Measurements from ENCODE around the gene HDAC9. TPM values are rescaled to one million over a fixed set of nuclear protein-coding genes. Genes with fewer than 3 reads are reported as not detected.

HDAC9 gene
- total and polyA plus RNA-seq, 2 donors, result 4.8 to 12.2 TPM

DNA sequence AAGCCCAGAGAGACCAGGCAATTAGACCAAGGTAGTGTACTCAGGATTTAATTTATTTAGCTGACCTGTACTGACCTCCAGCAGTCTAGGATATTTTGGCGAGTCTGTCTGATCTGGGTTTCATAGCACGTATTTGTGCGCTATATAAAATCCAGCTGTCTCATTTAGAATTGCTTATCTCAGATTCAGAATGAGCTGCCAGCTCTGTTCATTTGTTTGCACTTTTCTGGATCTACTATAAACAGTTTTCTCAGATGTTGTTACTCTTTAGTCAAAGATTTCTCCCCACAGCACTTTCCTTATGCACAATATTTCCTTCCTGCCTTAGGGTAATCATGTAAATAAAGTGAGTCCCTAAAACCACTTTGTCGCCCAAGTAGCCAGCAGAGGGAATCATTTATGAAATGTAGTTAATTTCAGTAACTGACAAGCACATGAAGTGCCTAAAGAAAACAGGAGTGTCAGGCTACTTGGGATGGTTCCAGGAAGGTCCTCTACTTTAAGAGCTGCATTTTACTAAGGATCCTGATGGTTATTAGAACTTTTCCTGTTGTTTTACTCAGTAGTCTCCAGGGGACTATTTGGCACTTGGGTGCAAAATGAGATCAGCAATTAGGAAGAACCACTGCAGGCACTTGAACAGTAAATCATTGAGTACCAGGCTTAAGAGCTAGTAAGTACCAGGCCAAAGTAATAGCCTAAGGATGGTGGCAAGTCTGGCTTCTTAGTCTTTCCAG lies 395.5 kb downstream of the HDAC9 start:
- H3K9me3 ChIP-seq (ENCODE audit: control insufficient read depth in 2 of 2, insufficient read depth in 1 of 2, low read length in 1 of 2), result no peaks in the 10 kb centered on the region
- no peaks in the 10 kb centered on the region for H3K27me3 ChIP-seq (ENCODE audit: control insufficient read depth in 2 of 2, insufficient read depth in 1 of 2, low read length in 1 of 2)
- no peak overlapping the region for H3K27ac ChIP-seq (ENCODE audit: low read depth in 1 of 2, low read length in 1 of 2)
- 95% methylated on average over 4 of the region's 4 CpGs for WGBS
- DNase-seq (ENCODE audit: low read depth in 6 of 9, low spot score in 9 of 9), result no peak
- no peaks in the 10 kb centered on the region for H3K4me1 ChIP-seq (ENCODE audit: control insufficient read depth in 2 of 2, insufficient read depth in 2 of 2, low read length in 2 of 2)
- no peaks in the 10 kb centered on the region for H3K36me3 ChIP-seq (ENCODE audit: control insufficient read depth in 2 of 2, insufficient read depth in 2 of 2, low read length in 1 of 2)
- H3K4me3 ChIP-seq (ENCODE audit: low read length in 2 of 2), result no peak overlapping the region

DNA sequence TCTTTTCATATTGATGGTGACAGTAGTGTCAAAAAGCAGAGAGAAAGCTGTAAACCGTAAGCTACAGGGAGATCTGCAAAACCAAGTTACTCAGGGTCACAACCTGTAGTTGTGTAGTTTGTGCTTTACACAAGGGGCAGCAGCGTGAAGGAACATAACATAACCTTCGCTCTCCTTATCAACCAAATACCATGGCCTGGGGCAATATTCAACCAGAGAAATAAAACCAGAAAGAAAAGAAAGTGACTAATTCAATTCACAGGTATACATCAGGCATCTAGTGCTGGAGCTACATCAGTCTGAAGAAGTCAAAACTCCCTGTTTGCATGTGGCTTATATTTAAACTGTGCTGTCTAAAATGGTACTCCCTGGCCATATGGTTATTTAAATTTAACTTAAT lies 397.6 kb downstream of the HDAC9 start:
- Histone ChIP-seq H3K36me3 (ENCODE audit: control insufficient read depth in 2 of 2, insufficient read depth in 2 of 2, low read length in 1 of 2) (no peaks in the 10 kb centered on the region), H3K27ac (ENCODE audit: low read depth in 1 of 2, low read length in 1 of 2) (no peak overlapping the region), H3K9me3 (ENCODE audit: control insufficient read depth in 2 of 2, insufficient read depth in 1 of 2, low read length in 1 of 2) (no peaks in the 10 kb centered on the region), H3K4me3 (ENCODE audit: low read length in 2 of 2) (no peak overlapping the region), H3K27me3 (ENCODE audit: control insufficient read depth in 2 of 2, insufficient read depth in 1 of 2, low read length in 1 of 2) (no peaks in the 10 kb centered on the region), H3K4me1 (ENCODE audit: control insufficient read depth in 2 of 2, insufficient read depth in 2 of 2, low read length in 2 of 2) (no peaks in the 10 kb centered on the region)
- no peak for DNase-seq (ENCODE audit: low read depth in 6 of 9, low spot score in 9 of 9)
- WGBS, result 97% methylated on average over 3 of the region's 3 CpGs

DNA sequence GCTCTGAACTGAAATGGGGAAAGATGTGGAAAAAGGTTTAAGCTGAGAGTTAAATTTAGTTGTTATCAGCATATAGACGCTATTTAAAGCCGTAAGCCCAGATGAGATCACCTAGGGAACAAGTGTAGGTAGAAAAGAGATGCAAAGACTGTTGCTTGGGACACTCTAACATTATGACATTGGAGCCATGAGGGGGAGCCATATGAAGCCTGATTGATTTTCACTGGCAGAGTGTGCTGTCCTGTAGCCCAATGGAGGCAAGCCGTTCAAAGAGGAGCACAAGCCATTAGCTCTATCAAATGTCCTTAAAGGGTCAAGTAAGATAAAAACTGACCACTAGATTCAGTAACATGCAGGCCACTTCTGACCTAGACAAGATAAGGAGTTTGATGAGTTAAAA lies 398.6 kb downstream of the HDAC9 start:
- WGBS, result 97% methylated on average over 3 of the region's 3 CpGs
- Histone ChIP-seq H3K36me3 (ENCODE audit: control insufficient read depth in 2 of 2, insufficient read depth in 2 of 2, low read length in 1 of 2) (no peaks in the 10 kb centered on the region), H3K27ac (ENCODE audit: low read depth in 1 of 2, low read length in 1 of 2) (no peak overlapping the region), H3K27me3 (ENCODE audit: control insufficient read depth in 2 of 2, insufficient read depth in 1 of 2, low read length in 1 of 2) (no peaks in the 10 kb centered on the region), H3K4me3 (ENCODE audit: low read length in 2 of 2) (no peak overlapping the region), H3K9me3 (ENCODE audit: control insufficient read depth in 2 of 2, insufficient read depth in 1 of 2, low read length in 1 of 2) (no peaks in the 10 kb centered on the region), H3K4me1 (ENCODE audit: control insufficient read depth in 2 of 2, insufficient read depth in 2 of 2, low read length in 2 of 2) (no peaks in the 10 kb centered on the region)
- DNase-seq (ENCODE audit: low read depth in 6 of 9, low spot score in 9 of 9), result no peak

DNA sequence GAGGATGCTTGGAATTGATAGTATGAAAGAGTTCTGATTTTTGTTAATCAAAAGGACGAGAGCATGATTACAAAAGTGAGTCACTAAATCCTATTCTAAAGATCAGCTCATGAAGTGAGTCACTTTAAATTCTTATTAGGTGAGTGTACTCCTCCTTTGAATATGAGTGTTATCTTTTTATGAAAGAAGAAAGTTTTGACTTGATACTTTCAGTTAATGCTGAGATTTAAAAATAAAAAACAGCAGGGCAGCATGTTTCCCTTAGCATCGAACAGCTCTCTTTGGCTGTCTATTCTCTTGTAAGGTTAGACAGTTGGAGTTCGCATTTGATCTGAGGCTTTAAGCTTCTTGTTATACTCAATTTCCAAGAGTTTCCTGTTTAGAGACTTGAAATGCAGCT lies 399.9 kb downstream of the HDAC9 start:
- Histone ChIP-seq H3K27ac (ENCODE audit: low read depth in 1 of 2, low read length in 1 of 2) (no peak overlapping the region), H3K4me3 (ENCODE audit: low read length in 2 of 2) (no peak overlapping the region)
- 91% methylated on average over 3 of the region's 3 CpGs for WGBS

DNA sequence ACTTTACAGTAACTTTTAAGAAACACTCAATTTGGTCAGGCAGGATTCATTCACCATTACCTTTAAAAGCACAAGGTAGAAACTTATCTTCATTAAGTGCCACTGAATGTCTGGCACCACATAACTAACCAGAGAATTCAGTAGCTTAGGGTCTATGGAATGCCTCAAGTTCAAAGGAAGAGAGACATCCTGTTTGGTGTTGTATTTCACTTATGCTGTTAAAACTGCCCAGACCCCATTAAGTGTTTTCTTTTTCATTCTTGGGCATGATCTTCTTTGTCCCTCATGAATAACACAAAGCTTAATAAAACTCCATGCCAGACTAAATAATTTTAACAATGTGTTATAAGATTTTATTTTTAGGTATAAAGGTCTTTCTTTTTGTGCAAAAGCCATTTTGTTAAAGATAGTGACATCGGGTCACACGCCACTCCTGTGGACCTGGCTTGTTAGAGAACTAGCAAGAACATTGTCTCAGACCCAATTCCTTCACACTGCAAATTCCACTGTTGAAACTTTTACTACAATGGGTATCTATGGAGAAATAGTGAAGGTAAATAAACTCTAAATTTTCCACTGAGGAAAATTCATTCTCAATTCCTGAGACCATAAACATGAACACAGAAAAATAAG lies 400.9 kb downstream of the HDAC9 start:
- Histone ChIP-seq H3K4me1 (ENCODE audit: control insufficient read depth in 2 of 2, insufficient read depth in 2 of 2, low read length in 2 of 2) (no peaks in the 10 kb centered on the region), H3K27ac (ENCODE audit: low read depth in 1 of 2, low read length in 1 of 2) (no peak overlapping the region), H3K36me3 (ENCODE audit: control insufficient read depth in 2 of 2, insufficient read depth in 2 of 2, low read length in 1 of 2) (no peaks in the 10 kb centered on the region), H3K9me3 (ENCODE audit: control insufficient read depth in 2 of 2, insufficient read depth in 1 of 2, low read length in 1 of 2) (no peaks in the 10 kb centered on the region), H3K4me3 (ENCODE audit: low read length in 2 of 2) (no peak overlapping the region), H3K27me3 (ENCODE audit: control insufficient read depth in 2 of 2, insufficient read depth in 1 of 2, low read length in 1 of 2) (no peaks in the 10 kb centered on the region)
- no peak for DNase-seq (ENCODE audit: low read depth in 6 of 9, low spot score in 9 of 9)
- WGBS, result 95% methylated on average over 2 of the region's 2 CpGs

More for the DNA sequence above, 399.9 kb downstream of the HDAC9 start:
- Histone ChIP-seq H3K36me3 (ENCODE audit: control insufficient read depth in 2 of 2, insufficient read depth in 2 of 2, low read length in 1 of 2) (no peaks in the 10 kb centered on the region), H3K4me1 (ENCODE audit: control insufficient read depth in 2 of 2, insufficient read depth in 2 of 2, low read length in 2 of 2) (no peaks in the 10 kb centered on the region), H3K9me3 (ENCODE audit: control insufficient read depth in 2 of 2, insufficient read depth in 1 of 2, low read length in 1 of 2) (no peaks in the 10 kb centered on the region), H3K27me3 (ENCODE audit: control insufficient read depth in 2 of 2, insufficient read depth in 1 of 2, low read length in 1 of 2) (no peaks in the 10 kb centered on the region)
- DNase-seq (ENCODE audit: low read depth in 6 of 9, low spot score in 9 of 9), result no peak

DNA sequence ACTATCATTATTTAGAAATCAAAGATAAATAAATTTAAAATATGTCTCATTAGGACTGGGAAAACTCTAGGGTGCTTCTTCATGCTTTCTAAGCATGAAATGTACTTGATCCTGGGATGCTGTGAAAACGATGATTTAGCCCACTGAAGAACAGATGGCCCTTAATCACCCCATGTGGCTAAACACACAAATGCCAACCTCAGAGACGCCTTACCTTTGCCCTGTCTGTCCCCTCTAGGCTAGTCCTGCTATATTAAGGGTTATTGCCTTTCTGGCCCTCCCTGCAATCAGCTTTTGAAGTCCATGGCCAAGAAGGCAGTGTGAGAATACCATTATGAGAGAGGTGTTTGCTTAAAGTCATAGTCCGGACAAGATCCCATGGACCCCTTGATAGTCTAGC lies 404.7 kb downstream of the HDAC9 start:
- H3K27ac ChIP-seq (ENCODE audit: low read depth in 1 of 2, low read length in 1 of 2), result no peak overlapping the region
- WGBS, result 86% methylated on average over 3 of the region's 3 CpGs
- H3K4me1 ChIP-seq (ENCODE audit: control insufficient read depth in 2 of 2, insufficient read depth in 2 of 2, low read length in 2 of 2), result no peaks in the 10 kb centered on the region
- H3K4me3 ChIP-seq (ENCODE audit: low read length in 2 of 2), result no peak overlapping the region
- H3K9me3 ChIP-seq (ENCODE audit: control insufficient read depth in 2 of 2, insufficient read depth in 1 of 2, low read length in 1 of 2), result no peaks in the 10 kb centered on the region
- DNase-seq (ENCODE audit: low read depth in 6 of 9, low spot score in 9 of 9), result no peak
- H3K36me3 ChIP-seq (ENCODE audit: control insufficient read depth in 2 of 2, insufficient read depth in 2 of 2, low read length in 1 of 2), result no peaks in the 10 kb centered on the region
- no peaks in the 10 kb centered on the region for H3K27me3 ChIP-seq (ENCODE audit: control insufficient read depth in 2 of 2, insufficient read depth in 1 of 2, low read length in 1 of 2)

DNA sequence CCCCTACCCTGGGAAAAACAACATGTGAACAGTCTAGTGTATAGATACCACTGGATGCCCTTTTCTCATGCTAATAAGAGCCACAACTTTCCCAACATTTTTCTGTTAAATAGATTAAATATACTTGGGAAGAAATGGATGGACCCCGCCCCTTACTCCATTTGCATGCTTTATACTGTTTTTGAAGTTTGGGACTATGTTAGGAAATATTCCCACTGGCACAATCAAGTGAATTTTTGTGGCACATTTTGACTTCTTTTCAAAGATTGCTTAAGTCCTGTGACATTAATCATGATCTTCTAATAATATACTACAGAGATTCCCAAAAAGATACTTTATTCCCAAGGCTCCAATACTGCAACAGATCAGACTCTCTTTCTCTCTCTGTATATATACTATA lies 405.3 kb downstream of the HDAC9 start:
- no peaks in the 10 kb centered on the region for H3K36me3 ChIP-seq (ENCODE audit: control insufficient read depth in 2 of 2, insufficient read depth in 2 of 2, low read length in 1 of 2)
- 93% methylated on average over 1 of the region's 1 CpG for WGBS
- DNase-seq (ENCODE audit: low read depth in 6 of 9, low spot score in 9 of 9), result no peak
- no peaks in the 10 kb centered on the region for H3K27me3 ChIP-seq (ENCODE audit: control insufficient read depth in 2 of 2, insufficient read depth in 1 of 2, low read length in 1 of 2)
- H3K4me1 ChIP-seq (ENCODE audit: control insufficient read depth in 2 of 2, insufficient read depth in 2 of 2, low read length in 2 of 2), result no peaks in the 10 kb centered on the region
- no peak overlapping the region for H3K27ac ChIP-seq (ENCODE audit: low read depth in 1 of 2, low read length in 1 of 2)
- no peak overlapping the region for H3K4me3 ChIP-seq (ENCODE audit: low read length in 2 of 2)
- no peaks in the 10 kb centered on the region for H3K9me3 ChIP-seq (ENCODE audit: control insufficient read depth in 2 of 2, insufficient read depth in 1 of 2, low read length in 1 of 2)

DNA sequence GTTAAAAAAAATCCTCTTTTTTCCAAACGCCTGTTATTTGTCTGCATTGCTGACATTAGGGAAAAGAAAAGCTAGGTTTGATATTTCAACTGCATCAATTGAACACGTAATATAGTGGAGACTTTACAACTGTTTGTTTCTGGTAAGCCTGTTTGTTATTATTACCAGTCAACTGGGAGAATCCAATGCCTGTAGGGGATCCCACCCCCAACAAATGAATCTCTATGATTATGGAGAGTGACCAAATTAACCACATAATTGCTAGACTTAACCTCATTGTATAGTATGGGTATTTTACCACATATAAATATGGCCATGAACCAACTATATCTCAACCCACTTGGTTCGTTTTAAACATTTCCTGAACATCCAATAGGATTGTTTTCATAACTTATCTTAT lies 405.8 kb downstream of the HDAC9 start:
- Histone ChIP-seq H3K4me3 (ENCODE audit: low read length in 2 of 2) (no peak overlapping the region), H3K36me3 (ENCODE audit: control insufficient read depth in 2 of 2, insufficient read depth in 2 of 2, low read length in 1 of 2) (no peaks in the 10 kb centered on the region), H3K27me3 (ENCODE audit: control insufficient read depth in 2 of 2, insufficient read depth in 1 of 2, low read length in 1 of 2) (no peaks in the 10 kb centered on the region), H3K9me3 (ENCODE audit: control insufficient read depth in 2 of 2, insufficient read depth in 1 of 2, low read length in 1 of 2) (no peaks in the 10 kb centered on the region), H3K27ac (ENCODE audit: low read depth in 1 of 2, low read length in 1 of 2) (no peak overlapping the region), H3K4me1 (ENCODE audit: control insufficient read depth in 2 of 2, insufficient read depth in 2 of 2, low read length in 2 of 2) (no peaks in the 10 kb centered on the region)
- no peak for DNase-seq (ENCODE audit: low read depth in 6 of 9, low spot score in 9 of 9)
- 91% methylated on average over 3 of the region's 3 CpGs for WGBS

DNA sequence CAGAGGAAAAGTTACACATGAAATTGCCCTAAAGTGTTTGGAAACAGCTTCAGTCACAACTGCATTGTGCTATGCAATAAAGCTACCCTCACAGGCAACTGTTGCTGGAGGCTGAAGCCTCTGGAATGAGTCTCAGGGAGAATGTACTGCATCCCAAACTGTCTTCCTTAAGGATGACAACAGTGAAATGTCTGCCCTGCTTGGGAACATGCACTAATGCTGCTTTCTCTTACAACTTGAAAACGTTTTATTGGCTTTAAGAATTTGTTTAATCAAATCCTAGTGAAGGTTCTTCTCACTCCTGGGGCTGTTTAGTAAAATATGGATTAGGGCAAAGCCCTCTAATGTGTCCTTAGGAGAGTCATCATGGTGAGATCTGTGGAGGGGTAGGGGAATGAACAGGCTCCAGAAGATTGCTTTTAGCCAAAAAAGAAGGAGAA lies 406.5 kb downstream of the HDAC9 start:
- no peaks in the 10 kb centered on the region for H3K4me1 ChIP-seq (ENCODE audit: control insufficient read depth in 2 of 2, insufficient read depth in 2 of 2, low read length in 2 of 2)
- no peak for DNase-seq (ENCODE audit: low read depth in 6 of 9, low spot score in 9 of 9)
- no peak overlapping the region for H3K27ac ChIP-seq (ENCODE audit: low read depth in 1 of 2, low read length in 1 of 2)
- WGBS, result 54% methylated on average over 1 of the region's 1 CpG
- H3K9me3 ChIP-seq (ENCODE audit: control insufficient read depth in 2 of 2, insufficient read depth in 1 of 2, low read length in 1 of 2), result no peaks in the 10 kb centered on the region
- no peaks in the 10 kb centered on the region for H3K27me3 ChIP-seq (ENCODE audit: control insufficient read depth in 2 of 2, insufficient read depth in 1 of 2, low read length in 1 of 2)
- no peaks in the 10 kb centered on the region for H3K36me3 ChIP-seq (ENCODE audit: control insufficient read depth in 2 of 2, insufficient read depth in 2 of 2, low read length in 1 of 2)
- H3K4me3 ChIP-seq (ENCODE audit: low read length in 2 of 2), result no peak overlapping the region
